GM23338 (cell line): ENCODE results near the gene HJV. TPM values are rescaled to one million over a fixed set of nuclear protein-coding genes. Genes with fewer than 3 reads are reported as not detected.

Experiments used
- ATAC-seq: fragments of 200-7000 bp; cut with Tn5 transposase; 3 replicates; pipeline ENCODE4 v1.9.1; 2020
- DNase-seq: peaks from one replicate; pipeline ENCODE4 v3.0.0-alpha.2; 2015; ENCODE audit warnings: low spot score
- H2AFZ ChIP-seq: fragments of 200-600 bp; sonication (generic); 2 replicates; pipeline ENCODE4 v1.8.0; 2016; ENCODE audit warnings: antibody characterized with exemption, mild to moderate bottlenecking, moderate library complexity
- H3F3A ChIP-seq: fragments of 200-600 bp; sonication (generic); replicated peaks from 2 replicates; pipeline ENCODE4 v1.8.0; 2017; ENCODE audit warnings: antibody characterized with exemption, mixed run types, low read depth
- H3K27ac ChIP-seq: fragments of 200-600 bp; sonication (generic); 2 replicates; pipeline ENCODE4 v1.6.1; 2016; ENCODE audit warnings: low read depth
- H3K27me3 ChIP-seq: fragments of 200-600 bp; sonication (generic); 2 replicates; pipeline ENCODE4 v1.8.0; 2016; ENCODE audit warnings: mild to moderate bottlenecking, mixed run types, moderate library complexity; ENCODE audit not compliant: insufficient read depth
- H3K36me3 ChIP-seq: fragments of 200-600 bp; sonication (generic); 2 replicates; pipeline ENCODE4 v1.8.0; 2016; ENCODE audit warnings: mild to moderate bottlenecking; ENCODE audit not compliant: insufficient read depth
- H3K4me1 ChIP-seq: fragments of 200-600 bp; sonication (generic); 2 replicates; pipeline ENCODE4 v1.8.0; 2016; ENCODE audit warnings: mild to moderate bottlenecking, moderate library complexity; ENCODE audit not compliant: insufficient read depth
- H3K4me2 ChIP-seq: fragments of 200-600 bp; sonication (generic); 2 replicates; pipeline ENCODE4 v1.7.1; 2017; ENCODE audit warnings: mixed run types
- H3K4me3 ChIP-seq: fragments of 200-600 bp; sonication (generic); 2 replicates; pipeline ENCODE4 v1.6.1; 2016; ENCODE audit warnings: mixed run types
- H3K79me2 ChIP-seq: fragments of 200-600 bp; sonication (generic); replicated peaks from 2 replicates; pipeline ENCODE4 v1.8.0; 2017; ENCODE audit warnings: mild to moderate bottlenecking; ENCODE audit not compliant: insufficient read depth
- H3K9me2 ChIP-seq: fragments of 200-600 bp; sonication (generic); 2 replicates; pipeline ENCODE4 v1.8.0; 2017; ENCODE audit not compliant: insufficient read depth
- H4K20me1 ChIP-seq: fragments of 200-600 bp; sonication (generic); replicated peaks from 2 replicates; pipeline ENCODE4 v1.8.0; 2017; ENCODE audit warnings: mild to moderate bottlenecking; ENCODE audit not compliant: insufficient read depth
- H3K27ac Mint-ChIP-seq: 2 replicates; pipeline ENCODE4 v1.8.0; 2020; ENCODE audit warnings: inconsistent platforms, mild to moderate bottlenecking, moderate library complexity, mixed read lengths
- H3K27me3 Mint-ChIP-seq: 3 replicates; pipeline ENCODE4 v1.8.0; 2022; ENCODE audit warnings: low read depth, mild to moderate bottlenecking, moderate library complexity, mixed read lengths, inconsistent platforms; ENCODE audit not compliant: insufficient read depth, poor library complexity
- H3K36me3 Mint-ChIP-seq: 3 replicates; pipeline ENCODE4 v1.8.0; 2021; ENCODE audit warnings: low read depth, mild to moderate bottlenecking, inconsistent platforms, moderate library complexity, mixed read lengths
- H3K4me1 Mint-ChIP-seq: 3 replicates; pipeline ENCODE4 v1.8.0; 2020; ENCODE audit warnings: mild to moderate bottlenecking, inconsistent platforms, mixed read lengths
- H3K4me3 Mint-ChIP-seq: 3 replicates; pipeline ENCODE4 v1.8.0; 2021; ENCODE audit warnings: moderate library complexity, mild to moderate bottlenecking, inconsistent platforms, mixed read lengths
- H3K9me3 Mint-ChIP-seq: 3 replicates; pipeline ENCODE4 v1.8.0; 2020; ENCODE audit warnings: moderate library complexity, mild to moderate bottlenecking, inconsistent platforms, mixed read lengths
- EZH2phosphoT487 ChIP-seq: fragments of 200-600 bp; sonication (generic); IDR thresholded peaks from one replicate; pipeline ENCODE4 v1.8.1; 2018; ENCODE audit warnings: antibody characterized with exemption; ENCODE audit not compliant: unreplicated experiment
- JUNB ChIP-seq: IDR thresholded peaks from one replicate; pipeline ENCODE4 v1.6.1; 2016; ENCODE audit warnings: antibody characterized with exemption; ENCODE audit not compliant: unreplicated experiment
- POLR2AphosphoS5 ChIP-seq: IDR thresholded peaks from 2 replicates; pipeline ENCODE4 v1.6.1; 2016; ENCODE audit warnings: antibody characterized with exemption, low read depth
- STAT1 ChIP-seq: IDR thresholded peaks from one replicate; pipeline ENCODE4 v1.6.1; 2016; ENCODE audit warnings: antibody characterized with exemption; ENCODE audit not compliant: unreplicated experiment
- ZNF114 ChIP-seq: fragments of 250-450 bp; sonication (Bioruptor Pico); IDR thresholded peaks from 2 replicates; pipeline ENCODE4 v1.5.0; 2020; ENCODE audit warnings: mild to moderate bottlenecking, moderate library complexity
- polyA plus RNA-seq: library from polyadenylated mRNA; unstranded; fragments of >200 nt; fragmentation: Nextera tagmentation; extraction: Ambion mirVana; gene quantifications from 2 replicates; pipeline ENCODE4 v1.2.1, GENCODE V29; 2016
- total RNA-seq: library from RNA; depleted of rRNA; stranded (reverse); fragments of >200 nt; shearing (Covaris generic); gene quantifications from 2 replicates; pipeline ENCODE4 v1.2.3, GENCODE V29; 2014
- TF ChIP-seq, protein P1 (sequence below): IDR thresholded peaks from one replicate; pipeline ENCODE4 v1.6.1; 2018; ENCODE audit warnings: antibody characterized with exemption; ENCODE audit not compliant: unreplicated experiment
- TF ChIP-seq, protein P2 (sequence below), 2 experiments: fragments of 200-600 bp in 1 of 2; sonication (generic) in 1 of 2; conservative IDR thresholded peaks; 2 replicates each; pipeline versions ENCODE4 v1.5.1 to v1.6.1; 2016 to 2017; ENCODE audit warnings: antibody characterized with exemption in 2 of 2, low read depth in 2 of 2, mild to moderate bottlenecking in 2 of 2, moderate library complexity in 1 of 2
- TF ChIP-seq, protein P3 (sequence below): IDR thresholded peaks from 2 replicates; pipeline ENCODE4 v1.6.1; 2016; ENCODE audit warnings: antibody characterized with exemption

HJV gene
- total and polyA plus RNA-seq, 2 experiments from 2014 or later = 0.42 to 0.45 TPM

DNA sequence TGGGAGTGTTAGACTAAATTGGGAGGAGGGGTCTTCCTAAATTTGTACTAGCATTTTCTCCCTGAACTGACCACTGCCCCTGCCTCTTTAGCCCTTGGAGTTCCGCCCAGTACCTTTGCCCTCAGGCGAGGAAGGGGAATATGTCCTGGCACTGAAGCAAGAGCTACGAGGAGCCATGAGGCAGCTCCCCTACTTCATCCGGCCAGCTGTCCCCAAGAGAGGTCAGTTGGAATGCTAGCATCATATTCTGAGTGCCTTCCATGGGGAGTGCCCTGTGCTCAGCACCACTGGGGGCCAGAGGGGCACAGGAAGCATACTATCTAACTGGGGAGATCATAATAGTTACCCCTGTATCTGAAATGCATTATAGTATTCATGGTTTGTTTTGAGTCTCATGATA, 46.3 kb downstream of the HJV start (continued):
- no peak for TF ChIP-seq EZH2phosphoT487
- TF ChIP-seq, protein P1, sequence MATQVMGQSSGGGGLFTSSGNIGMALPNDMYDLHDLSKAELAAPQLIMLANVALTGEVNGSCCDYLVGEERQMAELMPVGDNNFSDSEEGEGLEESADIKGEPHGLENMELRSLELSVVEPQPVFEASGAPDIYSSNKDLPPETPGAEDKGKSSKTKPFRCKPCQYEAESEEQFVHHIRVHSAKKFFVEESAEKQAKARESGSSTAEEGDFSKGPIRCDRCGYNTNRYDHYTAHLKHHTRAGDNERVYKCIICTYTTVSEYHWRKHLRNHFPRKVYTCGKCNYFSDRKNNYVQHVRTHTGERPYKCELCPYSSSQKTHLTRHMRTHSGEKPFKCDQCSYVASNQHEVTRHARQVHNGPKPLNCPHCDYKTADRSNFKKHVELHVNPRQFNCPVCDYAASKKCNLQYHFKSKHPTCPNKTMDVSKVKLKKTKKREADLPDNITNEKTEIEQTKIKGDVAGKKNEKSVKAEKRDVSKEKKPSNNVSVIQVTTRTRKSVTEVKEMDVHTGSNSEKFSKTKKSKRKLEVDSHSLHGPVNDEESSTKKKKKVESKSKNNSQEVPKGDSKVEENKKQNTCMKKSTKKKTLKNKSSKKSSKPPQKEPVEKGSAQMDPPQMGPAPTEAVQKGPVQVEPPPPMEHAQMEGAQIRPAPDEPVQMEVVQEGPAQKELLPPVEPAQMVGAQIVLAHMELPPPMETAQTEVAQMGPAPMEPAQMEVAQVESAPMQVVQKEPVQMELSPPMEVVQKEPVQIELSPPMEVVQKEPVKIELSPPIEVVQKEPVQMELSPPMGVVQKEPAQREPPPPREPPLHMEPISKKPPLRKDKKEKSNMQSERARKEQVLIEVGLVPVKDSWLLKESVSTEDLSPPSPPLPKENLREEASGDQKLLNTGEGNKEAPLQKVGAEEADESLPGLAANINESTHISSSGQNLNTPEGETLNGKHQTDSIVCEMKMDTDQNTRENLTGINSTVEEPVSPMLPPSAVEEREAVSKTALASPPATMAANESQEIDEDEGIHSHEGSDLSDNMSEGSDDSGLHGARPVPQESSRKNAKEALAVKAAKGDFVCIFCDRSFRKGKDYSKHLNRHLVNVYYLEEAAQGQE = no peak
- TF ChIP-seq, protein P2, sequence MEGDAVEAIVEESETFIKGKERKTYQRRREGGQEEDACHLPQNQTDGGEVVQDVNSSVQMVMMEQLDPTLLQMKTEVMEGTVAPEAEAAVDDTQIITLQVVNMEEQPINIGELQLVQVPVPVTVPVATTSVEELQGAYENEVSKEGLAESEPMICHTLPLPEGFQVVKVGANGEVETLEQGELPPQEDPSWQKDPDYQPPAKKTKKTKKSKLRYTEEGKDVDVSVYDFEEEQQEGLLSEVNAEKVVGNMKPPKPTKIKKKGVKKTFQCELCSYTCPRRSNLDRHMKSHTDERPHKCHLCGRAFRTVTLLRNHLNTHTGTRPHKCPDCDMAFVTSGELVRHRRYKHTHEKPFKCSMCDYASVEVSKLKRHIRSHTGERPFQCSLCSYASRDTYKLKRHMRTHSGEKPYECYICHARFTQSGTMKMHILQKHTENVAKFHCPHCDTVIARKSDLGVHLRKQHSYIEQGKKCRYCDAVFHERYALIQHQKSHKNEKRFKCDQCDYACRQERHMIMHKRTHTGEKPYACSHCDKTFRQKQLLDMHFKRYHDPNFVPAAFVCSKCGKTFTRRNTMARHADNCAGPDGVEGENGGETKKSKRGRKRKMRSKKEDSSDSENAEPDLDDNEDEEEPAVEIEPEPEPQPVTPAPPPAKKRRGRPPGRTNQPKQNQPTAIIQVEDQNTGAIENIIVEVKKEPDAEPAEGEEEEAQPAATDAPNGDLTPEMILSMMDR (conservative IDR thresholded peaks at IDR 0.05; ENCODE audit: low read depth in 2 of 2) = no peak

DNA sequence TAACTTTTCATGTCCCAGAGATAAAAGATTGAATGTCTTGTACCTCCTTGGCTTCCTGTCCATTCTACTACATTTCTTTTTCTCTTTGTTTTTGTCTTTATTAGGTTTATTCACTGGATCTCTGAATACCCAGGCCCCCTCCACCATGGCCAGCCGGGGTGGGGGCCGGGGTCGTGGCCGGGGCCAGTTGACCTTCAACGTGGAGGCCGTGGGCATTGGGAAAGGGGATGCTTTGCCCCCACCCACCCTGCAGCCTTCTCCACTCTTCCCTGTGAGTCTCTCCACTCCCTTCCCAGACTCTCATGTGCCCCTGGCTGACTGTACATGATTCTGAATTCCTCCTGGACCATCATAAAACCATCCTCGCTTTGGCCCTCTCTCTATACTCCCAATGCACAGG, 46.8 kb downstream of the HJV start:
- no peak overlapping the region for H3K27ac Mint-ChIP-seq
- H3K36me3 Mint-ChIP-seq = no peaks in the 10 kb centered on the region
- ATAC-seq (no peak), DNase-seq (no peak)
- TF ChIP-seq, protein P3, sequence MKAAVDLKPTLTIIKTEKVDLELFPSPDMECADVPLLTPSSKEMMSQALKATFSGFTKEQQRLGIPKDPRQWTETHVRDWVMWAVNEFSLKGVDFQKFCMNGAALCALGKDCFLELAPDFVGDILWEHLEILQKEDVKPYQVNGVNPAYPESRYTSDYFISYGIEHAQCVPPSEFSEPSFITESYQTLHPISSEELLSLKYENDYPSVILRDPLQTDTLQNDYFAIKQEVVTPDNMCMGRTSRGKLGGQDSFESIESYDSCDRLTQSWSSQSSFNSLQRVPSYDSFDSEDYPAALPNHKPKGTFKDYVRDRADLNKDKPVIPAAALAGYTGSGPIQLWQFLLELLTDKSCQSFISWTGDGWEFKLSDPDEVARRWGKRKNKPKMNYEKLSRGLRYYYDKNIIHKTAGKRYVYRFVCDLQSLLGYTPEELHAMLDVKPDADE = no peak
- no peak for TF ChIP-seq JUNB
- Histone ChIP-seq H3K4me1 (peaks cover 12% of the 10 kb centered on the region), H3F3A (no peaks in the 10 kb centered on the region), H3K36me3 (no peaks in the 10 kb centered on the region), H2AFZ (no peak overlapping the region), H3K79me2 (no peaks in the 10 kb centered on the region), H3K27ac (no peak overlapping the region), H4K20me1 (no peaks in the 10 kb centered on the region), H3K27me3 (no peaks in the 10 kb centered on the region), H3K4me3 (no peak overlapping the region), H3K9me2 (no peaks in the 10 kb centered on the region), H3K4me2 (no peak overlapping the region)
- H3K9me3 Mint-ChIP-seq = no peaks in the 10 kb centered on the region
- no peak overlapping the region for H3K4me3 Mint-ChIP-seq
- no peaks in the 10 kb centered on the region; the same call in 2 of the 3 replicates for H3K4me1 Mint-ChIP-seq
- H3K27me3 Mint-ChIP-seq = peaks cover 2% of the 10 kb centered on the region

DNA sequence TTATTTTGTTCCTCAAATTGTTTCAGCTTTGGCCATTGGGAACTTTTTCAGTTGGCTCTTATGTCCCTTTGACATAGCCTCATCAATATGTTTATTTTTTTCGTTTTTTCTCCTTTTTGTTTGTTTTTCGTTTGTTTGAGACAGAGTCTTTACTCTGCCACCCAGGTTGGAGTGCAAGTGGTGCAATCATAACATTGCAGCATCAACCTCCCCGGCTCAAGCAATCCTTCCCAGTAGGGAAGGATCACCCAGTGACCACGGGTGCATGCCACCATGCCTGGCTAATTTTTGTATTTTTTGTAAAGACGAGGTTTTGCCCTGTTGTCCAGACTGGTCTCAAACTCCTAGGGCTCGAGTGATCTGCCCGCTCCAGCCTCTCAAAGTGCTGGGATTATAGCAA, 49.0 kb downstream of the HJV start:
- no peak overlapping the region for H3K4me3 ChIP-seq
- no peak overlapping the region for H2AFZ ChIP-seq
- no peaks in the 10 kb centered on the region for H3K27me3 ChIP-seq
- Mint-ChIP-seq H3K36me3 (peaks cover under 1% of the 10 kb centered on the region; the same call in 1 of the 3 replicates), H3K27me3 (peaks cover 5% of the 10 kb centered on the region), H3K4me1 (no peaks in the 10 kb centered on the region; the same call in 2 of the 3 replicates), H3K27ac (no peak overlapping the region), H3K9me3 (peaks cover under 1% of the 10 kb centered on the region; the same call in 1 of the 3 replicates), H3K4me3 (no peak overlapping the region)
- no peaks in the 10 kb centered on the region for H4K20me1 ChIP-seq
- DNase-seq (no peak), ATAC-seq (no peak)
- H3K4me2 ChIP-seq = no peak overlapping the region
- no peaks in the 10 kb centered on the region for H3K9me2 ChIP-seq
- no peaks in the 10 kb centered on the region for H3K79me2 ChIP-seq
- no peaks in the 10 kb centered on the region; the same call in 1 of the 2 replicates for H3K4me1 ChIP-seq
- H3F3A ChIP-seq = no peaks in the 10 kb centered on the region
- no peak overlapping the region for H3K27ac ChIP-seq
- no peaks in the 10 kb centered on the region for H3K36me3 ChIP-seq
- TF ChIP-seq ZNF114 (no peak), POLR2AphosphoS5 (no peak), STAT1 (no peak), JUNB (no peak)
